GM19025 (cell line): ENCODE data around the gene DAPK3.

Experiments
- ATAC-seq: cut with Tn5 transposase; IDR thresholded peaks from one replicate; pipeline ENCODE4 v1.9.1; 2021; ENCODE audit warnings: mild to moderate bottlenecking, low read depth, moderate library complexity; ENCODE audit not compliant: unreplicated experiment

Gene DAPK3

GRCh38 chr19:3932931-3933810 is 37.7 kb downstream of the DAPK3 start, which contains the start of gene NMRK2:
TSS of gene NMRK2 (plus strand) at chr19:3933069. CDS start at chr19:3933672, 603 bp downstream.
- no peak for ATAC-seq

- no peak for ATAC-seq
These were observed 39.9 kb downstream of the DAPK3 start for GRCh38 chr19:3931041-3931440.

- ATAC-seq: no peak
These were observed 47.0 kb downstream of the DAPK3 start for GRCh38 chr19:3923912-3924311.

- ATAC-seq: no peak
These were observed 47.7 kb downstream of the DAPK3 start for GRCh38 chr19:3923096-3923758.

GRCh38 chr19:3919793-3920192 is 51.1 kb downstream of the DAPK3 start:
- no peak for ATAC-seq

GRCh38 chr19:3916033-3916432 is 54.9 kb downstream of the DAPK3 start:
- no peak for ATAC-seq

GRCh38 chr19:3914199-3914598 is 56.7 kb downstream of the DAPK3 start:
- ATAC-seq: no peak

- ATAC-seq: no peak
These were observed 60.8 kb downstream of the DAPK3 start for GRCh38 chr19:3910105-3910504.
